IPS-18c (cell line): Measurements from ENCODE around the gene AAGAB.

Source experiments
- H3K4me3 ChIP-seq: 2 replicates; pipeline ENCODE4 v1.7.0; 2013; ENCODE audit warnings: low read depth, mild to moderate bottlenecking, low read length, moderate library complexity; ENCODE audit not compliant: insufficient read depth
- H3K9me3 ChIP-seq: one replicate; pipeline ENCODE4 v1.6.1; 2013; ENCODE audit warnings: mild to moderate bottlenecking, low read length, moderate library complexity; ENCODE audit not compliant: control insufficient read depth, insufficient read depth

The AAGAB gene

DNA sequence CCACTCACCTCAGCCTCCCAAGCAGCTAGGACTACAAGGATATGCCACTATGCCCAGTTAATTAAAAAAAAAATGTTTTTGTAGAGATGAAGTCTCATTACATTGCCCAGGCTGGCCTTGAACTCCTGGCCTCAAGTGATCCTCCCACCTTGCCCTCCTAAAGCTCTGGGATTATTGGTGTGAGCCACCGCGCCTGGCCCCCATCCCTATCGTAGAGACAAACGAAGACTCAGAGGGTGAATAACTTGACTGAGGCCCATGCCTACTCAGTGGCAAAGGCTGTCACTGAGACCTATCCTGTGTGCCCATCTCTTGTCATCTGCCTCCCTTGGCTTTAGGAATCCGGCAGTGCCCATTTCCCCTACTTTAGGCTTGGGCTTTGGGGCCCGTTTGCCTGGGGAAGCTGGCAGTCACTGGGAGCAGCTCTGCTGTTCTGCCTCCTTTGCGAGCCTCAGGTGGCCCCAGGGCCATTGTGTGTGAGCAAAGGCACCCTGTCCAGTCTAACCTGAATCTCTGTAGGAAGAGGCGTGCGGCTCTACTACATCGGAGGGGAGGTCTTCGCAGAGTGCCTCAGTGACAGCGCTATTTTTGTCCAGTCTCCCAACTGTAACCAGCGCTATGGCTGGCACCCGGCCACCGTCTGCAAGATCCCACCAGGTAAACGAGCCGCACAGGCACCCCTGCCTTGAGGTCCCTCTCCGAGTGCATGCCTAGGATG is 70.1 kb downstream of the AAGAB start:
- Histone ChIP-seq H3K9me3 (no peaks in the 10 kb centered on the region), H3K4me3 (no peak overlapping the region)

DNA sequence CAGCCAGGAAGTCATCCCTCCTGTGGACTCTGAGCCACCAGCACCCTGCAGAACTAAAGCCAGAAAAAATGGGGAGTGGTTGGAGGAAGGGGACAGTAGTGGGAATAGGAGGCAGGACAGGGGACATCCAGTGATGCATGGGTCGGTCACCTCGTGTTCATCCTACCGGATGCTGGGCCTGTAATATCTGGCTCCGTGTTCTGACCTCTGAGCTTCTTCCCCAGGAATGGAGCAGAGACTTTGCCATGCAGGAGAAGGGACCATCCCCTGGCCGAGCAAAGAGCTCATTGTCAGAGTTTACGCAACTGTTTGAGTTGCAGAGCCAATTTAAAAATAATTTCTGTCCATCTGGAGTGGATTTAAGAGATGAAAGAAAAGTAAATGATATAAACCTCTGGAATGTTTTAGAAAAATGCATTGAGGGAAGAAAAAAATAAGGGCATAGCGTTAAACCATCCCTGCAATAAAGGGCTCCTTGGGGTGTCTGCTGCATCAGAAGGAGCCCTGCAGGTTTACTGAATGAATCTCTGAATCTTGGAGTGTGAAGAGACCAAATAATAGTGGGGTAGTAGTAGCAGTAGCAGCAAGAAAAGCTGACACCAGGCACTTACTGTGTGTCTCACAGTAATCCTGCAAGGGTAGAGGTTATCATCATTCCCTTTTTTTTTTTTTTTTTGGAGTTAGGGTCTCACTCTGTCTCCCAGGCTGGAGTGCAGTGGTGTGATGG is 70.9 kb downstream of the AAGAB start:
- Histone ChIP-seq H3K9me3 (no peaks in the 10 kb centered on the region), H3K4me3 (no peak overlapping the region)

DNA sequence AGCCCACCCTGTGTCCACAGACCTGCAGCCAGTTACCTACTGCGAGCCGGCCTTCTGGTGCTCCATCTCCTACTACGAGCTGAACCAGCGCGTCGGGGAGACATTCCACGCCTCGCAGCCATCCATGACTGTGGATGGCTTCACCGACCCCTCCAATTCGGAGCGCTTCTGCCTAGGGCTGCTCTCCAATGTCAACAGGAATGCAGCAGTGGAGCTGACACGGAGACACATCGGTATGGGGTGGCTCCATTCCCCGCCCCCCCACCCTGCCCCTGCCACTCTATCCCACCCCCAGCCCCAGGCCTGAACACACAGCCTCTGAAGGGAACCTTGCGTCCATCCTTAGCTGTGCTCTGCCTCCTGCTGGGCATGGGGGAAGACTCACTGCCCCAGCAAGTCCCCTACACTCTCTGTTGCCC is 73.2 kb downstream of the AAGAB start:
- Histone ChIP-seq H3K4me3 (no peak overlapping the region), H3K9me3 (no peaks in the 10 kb centered on the region)

DNA sequence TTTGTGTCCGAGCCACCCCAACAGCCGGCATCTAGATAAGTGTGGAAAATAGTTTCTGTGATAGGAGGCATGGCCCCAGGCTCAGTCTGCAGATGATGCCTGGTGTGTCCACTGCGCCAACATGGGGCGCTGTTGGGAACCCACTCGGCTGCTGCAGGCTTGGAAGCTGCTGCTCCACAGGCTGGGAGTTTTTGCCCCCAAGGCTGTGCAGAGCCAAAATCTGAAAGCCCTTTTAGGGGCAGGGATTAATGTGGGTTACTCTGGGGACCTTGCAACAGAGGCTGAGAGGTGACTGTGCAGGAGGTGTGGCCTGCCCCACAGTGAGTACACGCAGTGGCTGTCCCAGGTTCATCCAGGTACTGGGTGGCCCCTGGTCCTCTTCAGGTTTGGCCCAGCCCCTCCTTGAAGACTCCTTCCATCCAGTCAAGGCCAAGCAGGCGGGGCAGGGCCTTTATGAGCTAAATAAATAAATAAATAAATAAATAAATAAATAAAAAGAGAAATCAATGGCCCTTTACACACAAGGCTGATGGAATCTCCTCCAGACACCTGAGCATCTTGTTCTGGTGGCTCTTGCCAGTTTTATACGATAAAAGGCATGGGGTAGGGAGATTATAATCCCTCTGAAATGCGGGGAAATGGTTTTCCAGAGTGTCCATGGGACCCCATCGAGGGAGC is 73.8 kb downstream of the AAGAB start:
- H3K4me3 ChIP-seq = no peak overlapping the region
- H3K9me3 ChIP-seq = no peaks in the 10 kb centered on the region

DNA sequence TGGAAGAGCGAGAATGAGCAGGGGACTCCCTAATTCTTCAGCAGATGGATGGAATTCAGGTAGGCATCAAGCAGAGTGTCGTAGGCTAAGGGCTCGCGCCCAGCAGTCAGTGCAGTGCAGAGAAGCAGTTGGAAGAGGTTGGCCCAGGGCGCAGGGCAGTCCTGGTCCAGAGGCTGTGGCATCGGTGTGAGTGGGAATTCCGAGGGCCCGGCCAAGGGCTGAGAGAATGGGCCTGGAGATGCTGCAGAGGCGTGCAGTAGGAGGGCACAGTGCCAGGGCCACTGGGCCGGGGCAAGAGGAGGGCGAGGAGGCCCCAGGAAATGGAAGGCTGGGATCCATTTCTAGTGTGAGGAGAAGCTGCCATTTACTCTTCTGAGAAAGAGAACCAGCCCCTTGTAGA is 74.4 kb downstream of the AAGAB start:
- no peak overlapping the region for H3K4me3 ChIP-seq
- no peaks in the 10 kb centered on the region for H3K9me3 ChIP-seq

DNA sequence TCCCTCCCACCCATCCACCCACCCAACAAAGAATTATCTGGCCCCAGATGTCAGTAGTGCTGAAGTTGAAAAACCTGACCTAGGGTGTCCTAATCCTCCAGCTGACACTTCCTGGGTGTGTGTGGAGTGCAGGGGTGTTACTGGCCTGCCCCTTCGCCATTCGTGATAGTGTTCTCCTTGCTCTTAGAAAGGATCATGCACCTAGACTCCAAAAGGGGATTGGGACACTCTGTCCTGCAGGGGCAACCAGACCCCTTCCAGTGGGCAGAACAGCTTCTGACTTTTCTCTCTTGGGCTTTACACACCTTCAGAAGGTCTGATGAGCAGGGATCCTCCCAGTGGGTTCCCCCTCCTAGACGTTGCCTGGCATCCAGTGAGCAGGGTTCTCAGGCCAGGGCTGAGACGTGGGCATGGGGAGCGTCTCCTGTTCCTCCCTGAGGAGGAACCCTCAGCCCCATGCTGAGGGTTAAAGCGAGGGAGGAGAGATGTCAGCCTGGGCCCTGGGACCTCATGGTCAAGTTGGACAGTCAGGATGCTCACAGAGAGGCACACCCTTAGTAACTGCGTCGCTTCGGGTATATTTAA is 75.0 kb downstream of the AAGAB start:
- Histone ChIP-seq H3K4me3 (no peak overlapping the region), H3K9me3 (no peaks in the 10 kb centered on the region)

DNA sequence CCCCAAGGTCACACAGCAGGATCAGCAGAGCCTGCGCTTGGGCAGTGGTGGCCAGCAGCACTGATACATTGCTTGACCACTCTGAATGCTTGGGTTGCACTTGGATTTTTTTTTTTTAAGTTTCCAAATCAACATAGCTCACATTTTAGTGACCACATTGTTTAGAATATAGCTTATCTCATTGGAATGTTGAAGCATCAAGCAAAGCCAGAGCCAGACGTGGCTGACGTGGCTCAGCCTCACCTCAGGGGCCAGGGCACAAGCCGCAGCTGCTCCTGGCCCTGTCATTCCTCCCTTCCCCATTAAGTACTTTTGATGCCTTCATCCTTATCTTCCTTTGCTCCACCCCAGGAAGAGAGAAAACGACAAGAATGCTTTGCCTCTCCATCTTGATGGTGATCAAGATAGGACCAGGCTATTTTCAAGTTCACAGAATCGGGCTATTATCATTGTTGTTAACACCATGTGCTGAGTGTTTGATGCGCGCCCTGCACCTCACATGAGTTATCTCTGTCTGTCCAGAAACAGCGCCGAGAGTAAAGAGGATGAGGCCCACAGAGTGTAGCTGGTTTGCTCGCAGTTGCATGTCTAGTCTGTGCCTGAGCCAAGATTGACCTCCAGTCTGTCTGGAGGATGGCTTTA is 75.8 kb downstream of the AAGAB start:
- no peaks in the 10 kb centered on the region for H3K9me3 ChIP-seq

DNA sequence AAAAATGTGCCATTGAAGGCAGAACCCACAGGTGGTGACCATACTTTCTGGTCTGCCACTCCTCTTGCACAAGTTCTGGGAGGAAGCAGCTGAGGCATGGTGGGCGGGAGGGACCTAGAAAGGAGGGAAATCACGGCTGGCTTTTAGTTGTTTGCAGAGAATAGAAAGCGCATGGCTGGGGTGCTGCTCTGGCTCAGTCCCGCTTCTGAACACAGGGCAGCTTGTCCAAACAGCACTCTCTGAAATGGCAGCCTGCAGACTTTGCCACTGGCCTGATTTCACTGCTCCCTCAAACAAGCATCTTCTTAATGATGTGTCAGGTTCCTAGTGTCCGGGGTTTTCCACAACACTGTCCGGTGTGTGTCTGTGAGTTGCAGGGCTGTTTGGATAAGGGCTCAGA is 76.7 kb downstream of the AAGAB start:
- Histone ChIP-seq H3K9me3 (no peaks in the 10 kb centered on the region), H3K4me3 (no peak overlapping the region)

More for the DNA sequence above, 75.8 kb downstream of the AAGAB start:
- H3K4me3 ChIP-seq = no peak overlapping the region

DNA sequence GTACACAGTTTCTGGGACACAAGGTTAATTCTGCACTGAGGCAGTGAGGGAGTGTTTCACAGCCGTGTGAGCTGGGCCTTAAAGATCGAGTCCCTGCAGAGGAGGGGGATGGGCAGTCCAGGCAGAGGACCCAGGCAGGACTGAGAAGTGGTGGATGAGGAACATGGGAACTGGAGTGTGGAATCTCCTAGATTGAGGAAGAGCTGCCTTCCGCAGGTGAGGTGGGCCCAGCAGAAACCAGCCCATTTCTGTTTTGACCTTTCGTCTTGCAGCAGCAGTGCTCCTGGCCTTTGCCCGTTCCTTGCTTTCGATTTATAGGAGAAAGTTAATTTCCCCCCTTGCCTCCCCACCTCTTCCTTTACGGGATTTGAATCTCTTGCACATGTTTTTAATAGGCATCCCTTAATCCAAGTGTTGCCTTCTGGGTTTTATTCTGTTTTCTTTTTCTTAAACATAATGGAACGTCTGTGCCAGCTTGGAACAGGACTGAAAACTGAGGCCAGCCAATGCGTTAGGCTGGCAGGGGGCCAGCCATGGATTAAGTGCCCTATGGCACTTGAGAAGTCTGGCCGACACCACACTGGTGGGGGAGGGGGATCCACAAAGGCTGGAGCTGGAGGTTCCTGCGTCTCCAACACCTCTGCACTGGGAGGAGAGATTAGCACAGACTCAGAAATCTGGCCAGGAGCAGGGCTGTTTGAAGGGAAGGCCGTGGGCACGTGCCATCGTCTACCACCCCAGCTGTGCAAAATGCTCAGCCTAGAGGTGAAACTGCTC is 78.1 kb downstream of the AAGAB start:
- no peak overlapping the region for H3K4me3 ChIP-seq
- no peaks in the 10 kb centered on the region for H3K9me3 ChIP-seq

DNA sequence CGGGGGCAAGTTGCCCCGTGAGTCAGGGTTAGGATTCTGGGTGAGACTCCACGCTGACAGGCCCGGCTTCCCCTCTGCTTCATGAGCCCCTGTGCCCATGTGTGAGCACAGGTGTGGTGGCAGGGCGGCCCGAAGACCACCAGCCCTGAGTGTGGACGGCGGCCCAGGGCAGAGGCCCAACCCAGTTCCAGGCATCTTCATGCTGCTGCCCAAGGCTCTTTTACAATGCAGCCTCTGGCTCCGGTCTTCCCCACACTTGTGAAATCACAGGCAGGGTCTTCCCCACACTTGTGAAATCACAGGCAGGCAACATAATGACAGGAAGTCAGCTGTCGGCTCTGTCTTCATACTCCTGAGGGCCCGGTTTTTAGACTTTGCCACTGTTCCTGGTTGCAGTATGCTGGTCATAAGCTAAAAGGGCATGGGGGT is 78.8 kb downstream of the AAGAB start:
- no peak overlapping the region for H3K4me3 ChIP-seq
- H3K9me3 ChIP-seq = no peaks in the 10 kb centered on the region

DNA sequence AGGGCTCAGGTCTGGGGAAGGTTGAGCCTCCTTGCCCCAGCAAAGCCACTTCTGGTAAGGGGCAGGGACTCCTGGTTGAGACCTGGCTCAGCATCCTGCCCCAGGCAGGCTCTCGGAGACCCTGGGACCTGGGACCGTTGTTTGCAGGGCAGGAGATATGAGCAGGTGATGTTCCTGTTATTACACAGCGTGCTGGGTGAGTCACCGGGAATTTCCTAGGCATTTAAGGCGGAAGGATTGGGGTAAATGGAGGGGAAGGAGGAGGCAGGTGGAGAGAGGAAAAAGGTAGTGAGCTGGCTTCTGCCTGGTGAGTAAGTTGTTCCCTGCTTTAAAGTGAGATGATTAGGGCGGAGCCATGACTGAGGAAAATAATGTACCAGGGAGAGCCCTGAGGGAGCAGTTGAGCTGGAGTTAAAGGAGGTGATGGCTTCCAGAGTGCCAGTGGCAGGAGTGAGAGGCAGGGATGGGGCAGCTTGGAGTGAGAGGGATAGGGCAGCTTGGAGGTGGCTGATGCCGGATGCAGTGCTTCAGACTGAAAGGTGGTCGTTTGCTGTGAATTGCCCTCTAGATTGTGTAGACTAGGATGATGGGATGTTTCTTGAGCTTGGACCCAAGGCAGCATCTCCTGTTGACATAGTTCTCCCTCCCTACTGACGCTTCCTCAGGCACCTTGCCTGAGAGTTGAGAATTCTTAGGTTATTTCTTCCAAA is 79.4 kb downstream of the AAGAB start:
- H3K4me3 ChIP-seq = no peak overlapping the region

DNA sequence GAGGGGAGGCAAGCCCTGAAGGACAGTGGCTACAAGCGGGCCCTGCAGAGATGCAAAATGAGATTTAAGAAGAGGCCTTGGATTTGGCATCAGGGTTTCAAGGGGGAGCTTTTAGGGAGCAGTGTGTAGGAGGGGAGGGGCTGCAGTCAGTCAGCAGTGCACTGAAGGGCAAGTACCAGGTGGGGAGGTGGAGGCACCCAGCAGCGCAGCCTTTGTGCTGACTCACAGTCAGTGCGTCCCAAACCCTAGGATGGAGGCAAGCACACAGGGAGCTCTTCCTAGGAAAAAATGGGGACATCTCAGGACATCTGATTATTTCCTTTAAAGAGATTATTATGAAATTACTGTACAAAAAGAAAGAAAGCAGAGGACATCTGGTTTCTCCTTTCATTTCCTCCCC is 80.0 kb downstream of the AAGAB start:
- Histone ChIP-seq H3K9me3 (no peaks in the 10 kb centered on the region), H3K4me3 (no peak overlapping the region)

More for the DNA sequence above, 79.4 kb downstream of the AAGAB start:
- no peaks in the 10 kb centered on the region for H3K9me3 ChIP-seq

DNA sequence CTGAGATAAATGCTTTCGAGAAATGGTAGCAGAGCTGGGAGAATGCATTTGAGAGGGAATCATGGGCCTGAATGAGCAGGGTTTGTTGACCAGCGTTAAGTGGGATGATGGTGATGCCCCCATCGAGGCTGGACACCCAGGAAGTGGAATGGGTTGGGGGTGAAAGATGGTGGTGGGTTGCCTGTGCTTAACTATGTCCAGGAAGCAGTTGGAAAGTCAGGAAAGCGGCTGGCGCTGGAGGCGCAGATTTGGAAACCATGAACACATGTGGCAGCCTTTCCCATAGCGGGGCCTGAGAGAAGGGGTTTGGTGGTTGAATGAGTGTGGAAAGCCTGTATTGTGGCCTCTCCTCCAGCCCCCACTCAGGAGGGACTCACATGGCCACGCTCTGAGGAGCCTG is 80.7 kb downstream of the AAGAB start:
- Histone ChIP-seq H3K9me3 (no peaks in the 10 kb centered on the region), H3K4me3 (no peak overlapping the region)

DNA sequence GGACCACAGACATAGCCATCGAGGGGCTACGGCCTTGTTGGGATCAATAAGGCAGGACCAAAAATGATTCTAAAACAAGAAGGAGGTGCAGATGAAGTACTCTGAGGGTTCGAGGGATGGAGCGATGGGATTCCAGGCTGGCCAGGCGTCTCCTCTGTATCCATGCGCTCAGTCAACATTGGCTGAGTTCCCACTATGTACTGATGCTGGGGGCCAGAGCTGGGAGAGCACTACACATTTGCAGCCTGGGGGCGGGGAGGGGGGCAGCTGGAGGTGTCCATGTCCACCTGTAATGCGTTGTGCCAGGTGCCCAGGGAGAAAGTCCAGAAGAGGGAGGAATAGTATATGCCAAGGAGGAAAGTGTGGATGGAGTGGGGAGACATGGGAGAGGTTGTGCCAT is 81.5 kb downstream of the AAGAB start:
- Histone ChIP-seq H3K4me3 (no peak overlapping the region), H3K9me3 (no peaks in the 10 kb centered on the region)

DNA sequence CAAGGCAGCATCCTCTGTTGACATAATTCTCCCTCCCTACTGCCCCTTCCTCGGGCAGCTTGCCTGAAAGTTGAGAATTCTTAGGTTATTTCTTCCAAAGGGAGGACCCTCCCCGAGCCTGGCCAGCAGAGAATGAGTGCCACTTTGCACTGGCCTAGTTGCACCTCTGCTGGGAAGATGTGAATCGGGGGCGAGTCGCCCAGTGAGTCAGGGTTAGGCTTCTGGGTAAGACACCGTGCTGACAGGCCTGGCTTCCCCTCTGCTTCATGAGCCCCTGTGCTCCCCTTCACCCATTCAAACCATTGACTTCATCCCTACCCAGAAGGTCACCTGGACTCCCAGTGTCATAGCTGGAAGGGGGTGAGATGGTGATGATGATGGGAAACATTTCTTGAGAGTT is 82.3 kb downstream of the AAGAB start:
- no peak overlapping the region for H3K4me3 ChIP-seq
- H3K9me3 ChIP-seq = no peaks in the 10 kb centered on the region

DNA sequence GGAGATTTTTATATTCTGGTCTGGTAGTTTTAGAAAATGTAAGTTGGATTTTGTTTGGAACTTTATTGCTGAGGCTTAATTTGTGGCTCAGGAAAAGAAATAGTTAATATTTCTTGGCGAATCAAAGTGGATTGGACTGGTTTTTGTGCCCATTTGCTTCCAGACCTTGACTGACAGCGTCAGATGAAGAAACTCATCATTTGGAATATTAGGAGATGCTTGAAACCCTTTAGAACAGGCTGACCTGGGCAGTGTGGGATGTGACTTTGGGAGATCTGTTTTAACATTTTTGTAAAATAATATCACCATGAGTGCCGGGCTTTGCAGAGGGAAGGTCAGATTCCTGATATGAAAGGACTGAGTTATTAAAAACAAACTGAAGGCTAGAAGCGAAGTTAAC is 83.0 kb downstream of the AAGAB start:
- H3K4me3 ChIP-seq = no peak overlapping the region
- H3K9me3 ChIP-seq = no peaks in the 10 kb centered on the region
